HepG2 (cell line): ENCODE results near the gene CCNO. TPM values are rescaled to one million over a fixed set of nuclear protein-coding genes. Genes with fewer than 3 reads are reported as not detected.
A peak's percentile ranks its signal among the peaks of the same experiment; 100 is the strongest.

Experiments
- HMGXB4 ChIP-seq, 2 experiments: sonication (generic) in 1 of 2; formaldehyde crosslinking in 1 of 2; IDR thresholded peaks; 2 replicates each; pipeline versions ENCODE4 v1.4.0 to v1.6.1; 2018 to 2020; ENCODE audit warnings: missing genetic modification reagents in 2 of 2, borderline replicate concordance in 1 of 2, low read depth in 1 of 2, mild to moderate bottlenecking in 1 of 2, missing biosample characterization in 1 of 2
- KDM5B ChIP-seq: sonication (generic); formaldehyde crosslinking; IDR thresholded peaks from 2 replicates; pipeline ENCODE4 v1.4.0; 2020; ENCODE audit warnings: missing genetic modification reagents, mild to moderate bottlenecking, borderline replicate concordance
- MED8 ChIP-seq: sonication (generic); formaldehyde crosslinking; IDR thresholded peaks from 2 replicates; pipeline ENCODE4 v1.8.1; 2023; ENCODE audit warnings: mild to moderate bottlenecking, missing genetic modification reagents; ENCODE audit not compliant: insufficient replicate concordance
- POGK ChIP-seq: sonication (generic); formaldehyde crosslinking; conservative IDR thresholded peaks from 2 replicates; pipeline ENCODE4 v1.8.0; 2022; ENCODE audit warnings: mild to moderate bottlenecking, moderate library complexity, missing genetic modification reagents
- ZNF616 ChIP-seq: sonication (generic); formaldehyde crosslinking; IDR thresholded peaks from 2 replicates; pipeline ENCODE4 v1.5.0; 2020; ENCODE audit warnings: low read depth, mild to moderate bottlenecking, missing genetic modification reagents
- ZNF776 ChIP-seq: sonication (generic); formaldehyde crosslinking; IDR thresholded peaks from 2 replicates; pipeline ENCODE4 v1.4.0; 2020; ENCODE audit warnings: mild to moderate bottlenecking, missing genetic modification reagents
- polyA plus RNA-seq, 8 experiments: library from polyadenylated mRNA; depleted of rRNA in 3 of 8; stranded (reverse) in 7 of 8; unstranded in 1 of 8; fragments of >200 nt; fragmentation: Illumina TruSeq in 4 of 8; extraction: Trizol in 4 of 8; gene quantifications; 2 replicates each; pipeline versions ENCODE4 v1.2.1 to v1.2.3, GENCODE V29; 2011 to 2016; ENCODE audit warnings: low read depth in 4 of 8, missing spikeins in 1 of 8, mixed read lengths in 1 of 8; ENCODE audit not compliant: insufficient read depth in 1 of 8
- total RNA-seq, 5 experiments: library from RNA; depleted of rRNA; stranded (reverse); fragments of >200 nt; fragmentation: Illumina TruSeq; extraction: Trizol; gene quantifications; 2 replicates each; pipeline ENCODE4 v1.2.3, GENCODE V29; 2016; ENCODE audit warnings: low read depth in 1 of 5

CCNO gene
- total and polyA plus RNA-seq, 2 of the 13 experiments (the other 11 are each of a cell fraction or from before 2014, with no cell fraction given), result 0.07 TPM; not detected in 1

GRCh38 chr5:55226934-55227663 is 6.3 kb downstream of the CCNO start, which contains the start of gene MCIDAS (continued):
- peak in 1 of 2 experiments; percentile 61; a peak in 1 of 4 replicates for TF ChIP-seq HMGXB4 (CRISPR knock-in tag; IDR thresholded peaks at IDR 0.05; ENCODE audit: borderline replicate concordance in 1 of 2, low read depth in 1 of 2)
- 0 out of 2 replicates have a peak, but pooled peaks have one; percentile 72 for TF ChIP-seq KDM5B (CRISPR knock-in tag)
- peak; percentile 52; the same call in 1 of the 2 replicates for TF ChIP-seq ZNF776 (CRISPR knock-in tag)
- TF ChIP-seq POGK (CRISPR knock-in tag), result 0 out of 2 replicates have a peak, but pooled peaks have one; percentile 7
- 0 out of 2 replicates have a peak, but pooled peaks have one; percentile 8 for TF ChIP-seq ZNF616
- peak; percentile 42 for TF ChIP-seq MED8
- TF ChIP-seq, all 625 proteins: peak for 29
